Stimulated activated CD4-positive, alpha-beta T cell treated with anti-CD3 and anti-CD28 coated beads, Interleukin-1b, Interleukin-23, amount 100 ng/mL, for 24 hours (primary cell): Measurements from ENCODE around the gene EYA4.
"Not testable (repeated sequence)": the region's sequence is repeated elsewhere in the genome, so short reads cannot be mapped to it uniquely, and the experiment has no call there.

ENCODE experiments used
- DNase-seq, 4 experiments: peaks; one replicate each; pipeline ENCODE4 v3.0.0-alpha.2; 2020; ENCODE audit warnings: low read depth in 4 of 4, low spot score in 1 of 4

Gene EYA4

GRCh38 chr6:133512410-133513016 lies 271.4 kb downstream of the EYA4 start:
- no peak for DNase-seq

- no peak for DNase-seq
Measured at GRCh38 chr6:133523816-133524215, 282.7 kb downstream of the EYA4 start.

DNA sequence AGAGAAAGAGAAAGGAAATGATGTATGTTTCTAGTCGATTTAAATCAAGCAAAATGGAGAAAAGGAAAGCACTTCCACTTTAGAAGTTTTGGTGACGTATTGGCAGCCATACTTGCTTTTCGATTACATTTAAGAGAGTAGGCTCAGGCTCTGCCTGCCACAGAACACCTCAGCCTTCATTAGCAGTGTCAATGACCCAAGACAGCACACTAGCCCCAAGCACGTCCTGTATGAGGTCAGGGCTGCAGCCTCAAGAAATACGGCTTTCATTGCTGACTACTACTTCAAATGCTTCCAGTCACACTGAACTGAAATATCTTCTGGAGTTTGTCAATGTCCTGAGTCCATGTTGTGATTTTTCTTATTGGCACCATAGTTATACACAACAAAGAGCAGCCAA lies 285.3 kb downstream of the EYA4 start:
- no peak for DNase-seq

DNA sequence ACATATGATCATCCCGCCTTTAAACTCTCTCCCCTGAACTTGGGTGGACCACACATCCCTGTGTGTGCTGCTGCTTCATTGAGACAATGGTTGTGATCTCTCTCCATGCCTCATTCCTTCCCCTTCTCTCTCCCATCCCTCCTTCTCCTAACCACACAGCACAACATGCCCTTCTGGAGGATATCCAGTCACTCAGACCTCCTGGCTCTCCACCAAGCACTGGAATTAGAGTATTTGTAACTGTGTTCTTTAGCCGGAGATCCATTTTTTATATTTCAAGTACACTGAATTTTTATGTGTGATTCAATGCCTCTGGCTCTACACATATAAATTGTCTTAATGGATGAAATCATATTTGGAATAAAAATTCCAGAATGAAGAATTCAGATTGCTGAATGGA lies 287.4 kb downstream of the EYA4 start:
- no peak for DNase-seq

- no peak for DNase-seq
Measured at GRCh38 chr6:133532908-133533307, 291.8 kb downstream of the EYA4 start.

DNA sequence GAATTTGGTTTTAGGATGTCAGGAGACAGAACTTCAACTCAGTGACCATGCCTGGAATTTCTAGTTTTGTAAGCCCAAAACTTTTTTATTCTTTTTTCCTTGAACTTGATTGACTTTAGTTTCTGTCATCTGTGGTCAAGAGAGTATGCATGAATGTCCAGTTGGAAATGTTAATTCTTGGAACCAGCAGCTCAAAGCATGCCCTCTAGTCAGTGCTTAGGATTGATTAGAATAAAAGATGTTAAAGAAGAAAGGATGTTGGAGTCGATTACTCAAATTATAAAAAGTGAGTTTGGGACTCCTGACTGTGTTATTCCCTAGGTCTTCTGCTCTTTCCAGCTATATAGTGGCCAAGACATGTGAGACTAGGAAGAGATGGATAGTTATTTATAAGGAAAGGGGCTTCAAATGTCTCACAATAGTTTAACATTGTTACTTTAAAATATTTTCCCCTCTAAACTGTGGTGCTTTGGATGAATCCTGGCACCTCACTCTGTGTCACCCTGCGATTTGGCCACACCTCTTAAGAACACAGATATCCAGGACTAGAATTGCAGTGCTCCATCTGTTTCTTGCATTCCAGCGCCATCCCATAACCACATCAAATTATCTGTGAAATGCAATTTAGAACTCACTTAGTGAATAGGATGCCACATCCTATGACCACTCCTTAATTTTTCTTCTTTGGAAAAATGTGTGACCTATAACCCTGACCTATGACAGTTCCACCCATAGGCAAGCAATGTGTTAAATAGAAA lies 298.5 kb downstream of the EYA4 start:
- DNase-seq = no peak

GRCh38 chr6:133540361-133540760 lies 299.2 kb downstream of the EYA4 start:
- no peak for DNase-seq

GRCh38 chr6:133541040-133541439 lies 299.9 kb downstream of the EYA4 start:
- DNase-seq = no peak

DNA sequence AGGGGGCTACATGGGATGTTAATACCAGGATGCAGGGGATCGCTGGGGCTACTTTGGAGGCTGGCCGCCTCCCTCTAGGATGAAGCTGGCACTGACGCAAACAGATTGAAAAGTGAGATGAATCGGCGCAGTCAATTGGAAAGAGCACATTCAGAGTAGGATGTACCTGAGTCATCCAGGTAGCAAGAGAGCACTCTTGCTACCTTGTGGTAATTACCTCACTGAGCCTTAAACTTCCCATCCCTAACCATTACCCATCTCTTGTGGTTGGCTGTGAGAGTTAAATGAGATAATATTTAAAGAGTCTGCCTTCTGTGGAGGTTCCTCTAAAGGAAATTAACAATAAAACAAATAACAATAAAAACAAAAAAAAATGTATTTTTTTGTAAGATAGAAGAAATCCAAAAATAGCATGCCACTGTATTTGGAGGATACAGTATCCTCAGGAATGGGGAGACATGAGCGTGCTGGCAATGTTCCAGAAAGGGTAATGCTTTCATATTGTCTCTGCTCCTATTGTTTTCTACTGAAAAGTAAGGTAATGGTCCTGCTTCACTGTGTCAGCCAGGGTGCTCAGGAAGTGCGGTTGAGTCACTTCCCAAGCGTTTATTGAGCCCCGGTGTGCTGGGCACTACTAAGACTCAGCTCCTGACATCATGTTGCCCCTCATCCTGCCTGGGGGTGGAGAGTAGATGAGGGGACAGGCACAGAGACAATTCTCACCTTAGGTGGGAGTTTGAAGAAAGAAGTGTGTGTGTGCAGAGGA lies 301.1 kb downstream of the EYA4 start:
- no peak for DNase-seq

GRCh38 chr6:133544419-133544818 lies 303.3 kb downstream of the EYA4 start:
- DNase-seq = no peak

DNA sequence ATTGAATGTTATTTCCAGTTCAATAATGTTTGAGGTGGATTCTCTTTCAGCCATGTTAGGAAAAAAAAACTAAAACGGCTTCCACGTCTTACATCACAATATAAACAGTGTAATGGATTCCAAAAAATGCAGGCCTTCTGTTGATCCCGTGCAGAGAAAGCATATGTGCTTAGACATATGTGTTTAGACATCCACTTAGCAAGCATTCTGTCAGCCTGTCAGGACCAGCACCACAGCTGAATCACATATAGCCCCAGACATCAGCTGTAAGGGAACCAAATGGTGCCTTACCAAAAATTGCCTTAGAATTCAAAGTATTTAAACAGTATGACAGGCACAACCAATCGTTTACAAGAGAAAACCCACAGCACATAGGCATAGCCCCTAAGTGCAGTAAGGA lies 304.9 kb downstream of the EYA4 start:
- DNase-seq = no peak

DNA sequence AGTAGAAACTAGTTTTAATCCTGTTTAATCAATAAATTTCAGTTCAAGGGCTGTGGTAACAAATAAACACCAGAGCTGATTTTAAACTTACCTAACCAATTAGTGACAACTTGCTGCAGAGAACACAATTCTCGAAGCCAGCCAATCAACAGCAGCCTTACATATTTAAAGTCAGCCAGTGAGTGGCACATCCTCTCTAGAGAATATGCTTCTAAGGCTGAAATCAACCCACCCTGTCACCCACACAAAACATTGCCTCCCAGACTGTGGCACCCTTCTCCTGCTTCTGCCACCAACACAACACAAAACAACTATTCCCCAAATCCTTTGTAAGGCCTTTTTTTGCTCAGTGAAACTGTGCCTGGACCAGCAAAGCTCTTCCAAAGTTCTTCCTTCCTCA lies 306.0 kb downstream of the EYA4 start:
- no peak for DNase-seq

GRCh38 chr6:133548423-133549159 lies 307.4 kb downstream of the EYA4 start:
- no peak for DNase-seq

DNA sequence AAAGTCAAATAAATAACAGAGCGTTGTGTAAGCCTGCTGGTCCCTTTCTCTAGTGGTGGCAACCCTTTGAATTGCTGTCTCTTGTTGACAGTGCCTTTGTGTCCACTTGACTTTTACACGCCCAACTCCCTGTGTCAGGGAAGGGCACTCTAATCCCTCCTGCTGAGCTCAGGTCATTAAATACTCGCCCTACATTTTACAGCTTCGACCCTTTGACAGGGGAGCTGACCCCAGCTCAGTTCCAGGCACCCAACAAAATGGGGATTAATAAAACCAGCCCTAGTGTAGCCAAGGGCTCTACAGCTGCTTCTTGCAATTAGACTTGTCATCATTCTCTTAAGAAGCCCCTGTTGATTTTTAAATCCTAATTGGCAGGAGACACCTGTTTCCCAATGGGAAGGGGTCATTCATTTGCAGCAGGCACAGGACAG lies 308.2 kb downstream of the EYA4 start:
- DNase-seq = no peak

DNA sequence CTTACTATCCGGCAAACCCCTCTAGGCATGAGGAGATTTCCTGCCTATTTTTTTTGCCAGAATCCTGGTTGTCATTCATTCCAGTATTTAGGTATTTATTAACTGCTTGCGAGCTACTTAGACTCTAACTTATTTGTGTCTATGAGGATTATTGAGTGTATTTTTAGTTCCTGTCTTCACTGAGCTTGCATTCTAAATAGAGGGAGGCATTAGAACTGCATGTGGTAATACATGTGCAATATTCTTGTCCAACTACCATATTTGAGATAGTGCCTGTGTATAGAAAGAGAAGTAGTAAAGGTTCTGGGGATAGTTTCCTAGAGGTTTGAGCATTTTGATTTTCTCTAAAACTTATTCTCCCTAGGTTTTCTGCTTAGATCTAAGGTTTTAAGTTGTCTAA lies 308.9 kb downstream of the EYA4 start:
- DNase-seq = no peak

- no peak for DNase-seq
Measured at GRCh38 chr6:133551436-133551835, 310.3 kb downstream of the EYA4 start.

DNA sequence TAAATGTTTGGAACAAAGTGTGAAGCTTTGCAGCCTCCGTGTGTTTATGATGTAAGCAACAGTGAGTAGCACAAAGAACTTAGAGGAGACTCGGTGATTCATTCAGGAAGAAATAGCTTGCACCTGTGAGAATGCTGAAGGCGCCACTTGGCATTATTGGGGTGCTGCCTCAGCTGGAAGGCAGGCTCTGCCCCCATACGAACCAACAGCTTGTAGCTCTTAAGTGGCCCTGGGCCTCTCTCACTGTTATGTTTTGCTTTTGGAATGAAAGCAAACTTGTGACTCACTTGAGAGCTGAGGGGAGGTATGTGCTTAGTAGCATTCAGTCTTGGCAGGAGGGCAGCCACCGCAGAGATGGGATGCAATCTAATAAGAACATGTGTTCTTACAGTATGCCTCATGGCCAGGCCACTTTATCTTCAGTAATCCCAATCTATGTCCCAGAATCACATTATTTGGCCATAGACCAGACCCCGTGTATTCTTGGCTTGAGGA lies 310.7 kb downstream of the EYA4 start:
- DNase-seq = no peak

- no peak for DNase-seq
Measured at GRCh38 chr6:133553652-133554051, 312.5 kb downstream of the EYA4 start.

- not testable (repeated sequence) for DNase-seq
Measured at GRCh38 chr6:133554121-133554520, 313.0 kb downstream of the EYA4 start.

- DNase-seq = no peak
Measured at GRCh38 chr6:133555685-133556084, 314.5 kb downstream of the EYA4 start.

DNA sequence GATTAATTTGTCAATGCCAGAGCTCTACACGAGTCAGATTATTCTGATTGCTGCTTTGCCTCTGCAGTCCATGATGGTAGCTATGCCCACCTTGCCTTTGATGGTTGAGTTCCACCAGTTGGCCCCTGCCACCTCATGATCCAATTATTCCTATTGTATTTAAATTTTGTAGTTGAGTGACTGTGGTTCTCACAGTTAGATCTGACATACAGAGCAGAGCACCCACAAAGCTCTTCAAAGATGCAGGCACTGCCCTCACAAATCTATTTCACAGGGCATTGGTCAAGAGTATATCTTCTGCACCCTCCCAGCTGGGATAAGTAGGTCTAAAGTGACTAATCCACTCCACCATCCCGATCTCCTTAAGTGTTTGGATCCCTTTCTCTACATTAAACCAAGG lies 318.8 kb downstream of the EYA4 start:
- no peak for DNase-seq
